ENCODE measurements around the gene LILRB1. TPM values are rescaled to one million over a fixed set of nuclear protein-coding genes. Genes with fewer than 3 reads are reported as not detected.
"Not testable (repeated sequence)": the region's sequence is repeated elsewhere in the genome, so short reads cannot be mapped to it uniquely, and the experiment has no call there.

Gene LILRB1
- total RNA-seq, 1 experiment from 2014 or later, result not detected

DNA sequence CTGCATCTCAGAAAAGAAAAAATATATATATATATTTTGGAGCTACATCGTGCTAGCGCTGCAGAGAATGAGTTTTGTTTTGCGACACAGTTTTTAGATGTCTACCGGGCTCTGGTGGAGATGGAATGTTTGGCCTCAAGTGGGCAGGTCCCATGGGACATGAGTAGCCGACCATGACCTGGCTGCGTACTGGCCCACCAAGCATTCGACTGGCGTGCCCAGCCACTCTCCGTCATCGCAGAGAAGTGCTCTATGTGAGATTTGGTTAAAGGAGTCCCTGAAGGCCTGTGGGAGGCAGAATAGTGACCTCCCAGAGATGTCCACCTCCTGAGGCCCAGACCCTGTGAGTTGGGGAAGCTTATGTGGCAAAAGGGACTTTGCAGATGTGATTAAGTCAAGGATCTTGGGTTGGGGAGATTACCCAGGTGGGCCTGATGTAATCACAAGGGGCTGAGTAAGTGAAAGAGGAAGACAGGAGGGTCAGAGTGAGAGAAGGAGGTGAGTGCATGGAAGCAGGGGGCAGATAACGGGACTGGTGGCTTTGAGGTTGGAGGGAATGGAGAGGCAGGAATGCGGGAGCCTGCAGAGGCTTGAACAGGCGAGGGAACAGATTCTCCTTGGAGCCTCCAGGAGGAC lies 31.7 kb downstream of the LILRB1 start:
- no peak for DNase-seq (ENCODE audit: low spot score)

DNA sequence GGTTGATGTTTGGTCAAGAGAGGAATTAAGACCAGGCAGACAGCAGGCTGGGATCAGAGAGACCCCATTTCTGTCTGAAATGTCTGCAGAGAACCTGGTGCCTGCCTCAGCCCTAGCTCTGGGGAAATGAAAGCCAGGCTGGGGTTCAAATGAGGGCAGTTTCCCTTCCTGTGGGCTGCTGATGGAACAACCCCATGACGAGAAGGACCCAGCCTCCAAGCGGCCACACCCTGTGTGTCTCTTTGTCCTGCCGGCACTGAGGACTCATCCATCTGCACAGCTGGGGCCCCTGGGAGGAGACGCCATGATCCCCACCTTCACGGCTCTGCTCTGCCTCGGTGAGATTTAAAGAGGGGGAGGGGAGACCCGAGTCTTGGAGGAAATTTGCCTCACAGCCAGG lies 32.4 kb downstream of the LILRB1 start, which contains the start of gene LILRB4:
TSS of gene LILRB4 (plus strand) at position 256 of the 400 bp plus-strand sequence. CDS start at position 305, 49 bp downstream.
- DNase-seq (ENCODE audit: low spot score), result no peak

- no peak for DNase-seq (ENCODE audit: low spot score)
Observed at GRCh38 chr19:54665530-54665929, 35.2 kb downstream of the LILRB1 start.

DNA sequence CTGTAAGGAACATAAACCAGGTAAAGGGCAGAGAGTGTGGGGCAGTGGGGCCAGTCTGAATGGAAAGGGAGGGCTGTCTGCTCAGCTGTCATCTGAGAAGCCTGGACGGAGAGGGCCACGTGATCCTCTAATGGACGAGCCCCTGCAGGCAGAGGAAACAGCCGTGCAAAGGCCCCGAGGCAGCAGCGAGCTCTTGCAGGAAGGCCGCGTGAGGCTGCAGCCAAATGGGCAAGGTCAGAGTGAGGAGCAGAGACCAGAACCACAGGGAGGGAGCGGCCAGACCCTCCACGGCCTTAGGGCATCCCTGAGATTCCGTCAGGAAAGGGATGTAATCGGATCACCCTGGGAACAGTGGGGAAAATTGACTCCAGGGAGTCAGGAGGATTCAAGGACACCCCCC lies 36.9 kb downstream of the LILRB1 start:
- no peak for DNase-seq (ENCODE audit: low spot score)

GRCh38 chr19:54668353-54668752 lies 38.1 kb downstream of the LILRB1 start:
- no peak for DNase-seq (ENCODE audit: low spot score)

- DNase-seq (ENCODE audit: low spot score), result no peak
Observed at GRCh38 chr19:54670576-54671357, 40.5 kb downstream of the LILRB1 start.

DNA sequence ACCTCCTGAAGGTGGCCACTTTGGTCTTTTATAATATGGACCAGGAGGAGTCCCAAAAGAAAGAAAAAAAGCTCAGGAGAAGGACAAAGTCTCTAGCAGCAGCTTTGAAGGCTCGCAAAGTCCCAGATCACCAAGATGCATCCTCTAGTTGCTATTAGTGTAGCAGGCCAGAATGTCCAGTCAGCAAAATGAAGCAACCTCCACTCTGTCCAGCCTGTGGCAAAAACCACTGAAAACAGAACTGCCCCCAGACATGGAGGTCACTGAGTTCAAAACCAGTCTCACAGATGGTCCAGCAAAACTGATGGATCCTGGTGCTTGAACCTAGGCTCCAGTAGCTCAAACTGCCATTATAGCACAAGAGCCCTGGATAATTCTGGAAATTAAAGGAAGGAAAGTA lies 42.9 kb downstream of the LILRB1 start:
- no peak for DNase-seq (ENCODE audit: low spot score)

DNA sequence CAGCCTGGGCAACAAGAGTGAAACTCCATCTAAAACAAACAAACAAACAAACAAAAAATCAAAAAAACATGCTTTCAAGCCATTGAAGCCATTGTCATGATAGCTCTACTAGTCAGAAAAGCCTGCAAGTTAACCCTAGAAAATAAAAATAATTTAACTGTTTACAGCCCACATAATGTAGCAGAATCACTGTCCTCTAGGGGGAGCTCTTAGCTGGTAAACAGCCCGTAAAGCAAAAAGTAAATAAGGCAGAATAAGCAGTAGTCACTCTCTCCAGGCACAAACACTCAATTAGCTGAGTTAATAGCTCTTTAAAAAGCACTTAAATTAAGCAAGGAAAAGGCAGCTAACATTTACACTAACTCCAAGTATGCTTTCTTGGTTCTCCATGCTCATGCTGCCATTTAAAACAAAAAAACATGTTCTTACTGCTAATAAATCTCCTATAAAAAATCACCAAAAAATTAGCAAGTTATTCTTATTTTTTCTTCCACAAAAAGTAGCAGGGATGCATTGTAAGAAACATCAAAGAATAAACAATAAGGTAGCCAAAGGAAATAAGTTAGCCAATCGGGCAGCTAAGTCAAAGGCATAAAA lies 43.8 kb downstream of the LILRB1 start:
- peak; percentile 58 for DNase-seq (ENCODE audit: low spot score)

DNA sequence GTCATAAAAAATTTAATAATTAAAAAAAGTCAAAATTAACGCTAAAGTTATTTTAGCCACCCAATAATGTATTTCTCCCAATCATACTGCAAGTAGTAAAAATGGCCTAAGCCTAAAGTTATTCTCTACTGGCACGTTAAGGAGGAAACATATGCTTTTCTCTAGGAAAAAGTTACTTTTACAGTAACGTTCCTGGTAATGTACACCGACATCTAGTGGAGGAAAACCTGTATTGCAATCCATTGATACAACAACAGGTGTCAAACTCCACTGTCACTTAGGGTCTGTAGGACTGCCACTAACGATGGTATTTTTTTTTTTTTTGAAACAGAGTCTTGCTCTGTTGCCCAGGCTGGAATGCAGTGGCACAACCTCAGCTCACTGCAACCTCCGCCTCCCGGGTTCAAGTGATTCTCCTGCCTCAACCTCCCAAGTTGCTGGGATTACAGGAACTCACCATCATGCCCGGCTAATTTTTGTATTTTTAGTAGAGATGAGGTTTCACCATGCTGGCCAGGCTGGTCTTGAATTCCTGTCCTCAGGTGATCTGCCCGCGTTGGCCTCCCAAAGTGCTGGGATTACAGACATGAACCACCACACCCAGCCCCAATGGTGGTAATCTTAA lies 46.0 kb downstream of the LILRB1 start:
- DNase-seq (ENCODE audit: low spot score), result peak; percentile 54

DNA sequence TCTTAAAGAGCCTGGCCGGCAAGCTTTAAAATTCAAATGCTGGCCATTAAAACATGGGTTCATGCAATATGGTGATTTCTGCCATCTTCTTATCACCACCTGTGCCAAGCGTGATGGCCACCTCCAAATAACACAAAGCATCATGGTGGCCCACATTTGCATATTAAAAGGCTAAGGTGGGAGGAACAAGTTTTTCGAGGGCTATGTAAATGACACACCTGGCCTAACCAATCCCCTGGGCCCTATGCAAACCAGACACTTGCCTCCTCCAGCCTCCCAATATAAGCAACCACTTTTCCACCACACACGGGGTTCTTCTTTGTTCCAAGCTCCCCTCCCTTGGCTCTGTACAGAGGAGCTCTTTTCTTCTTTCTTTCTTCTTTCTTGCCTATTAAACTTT lies 46.9 kb downstream of the LILRB1 start:
- DNase-seq (ENCODE audit: low spot score), result no peak

DNA sequence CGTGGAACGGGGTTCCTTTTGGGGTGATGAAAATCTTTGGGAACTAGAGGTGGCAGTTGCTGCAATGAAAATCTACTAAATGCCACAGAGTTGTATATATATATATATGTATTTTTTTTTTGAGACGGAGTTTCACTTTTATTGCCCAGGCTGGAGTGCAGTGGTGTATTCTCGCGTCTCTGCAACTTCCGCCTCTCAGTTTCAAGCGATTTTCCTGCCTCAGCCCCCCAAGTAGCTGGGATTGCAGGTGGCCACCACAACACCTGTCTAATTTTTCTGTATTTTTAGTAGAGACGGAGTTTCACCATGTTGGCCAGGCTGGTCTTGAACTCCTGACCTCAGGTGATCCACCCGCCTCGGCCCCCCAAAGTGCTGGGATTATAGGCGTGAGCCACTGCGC lies 51.3 kb downstream of the LILRB1 start:
- DNase-seq (ENCODE audit: low spot score), result not testable (repeated sequence)

DNA sequence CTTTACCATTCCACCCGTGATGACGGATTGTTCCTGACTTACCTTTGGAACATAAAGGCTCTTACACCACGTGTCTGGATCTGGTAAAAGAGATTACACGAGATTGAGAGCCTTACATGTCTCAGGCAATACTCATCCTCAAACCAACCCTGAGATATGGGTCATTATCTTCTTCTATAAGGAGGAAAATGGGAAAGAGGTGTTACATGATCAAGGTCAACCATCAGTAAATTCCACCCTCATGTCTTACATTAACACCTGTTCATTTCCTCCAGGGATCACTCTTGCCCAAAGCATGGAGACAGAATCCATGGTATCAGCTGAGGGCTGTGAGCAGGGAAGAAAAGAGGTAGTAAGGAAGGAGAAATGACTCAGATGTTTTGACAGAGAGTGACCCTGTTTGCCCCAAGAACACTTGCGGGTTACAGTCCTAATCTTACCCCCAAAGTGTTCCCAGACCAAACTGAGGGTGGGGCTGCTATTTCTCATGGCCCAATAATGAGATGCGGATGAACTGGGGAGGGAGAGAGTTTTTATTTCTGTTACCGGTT lies 52.1 kb downstream of the LILRB1 start:
- no peak for DNase-seq (ENCODE audit: low spot score)

GRCh38 chr19:54684527-54684926 lies 54.2 kb downstream of the LILRB1 start:
- peak; percentile 70 for DNase-seq (ENCODE audit: low spot score)

Other genes starting within 250 kb of the LILRB1 start
- not detected in 2 replicates for gene TTYH1, start 215.0 kb upstream of the LILRB1 start, total RNA-seq (2014; rRNA removed; shearing (Covaris generic))
- 13.6 and 14.8 TPM in 2 replicates for gene LENG8, start 181.3 kb upstream of the LILRB1 start, total RNA-seq (2014; rRNA removed; shearing (Covaris generic))
- not detected in 2 replicates for gene LENG9, start 166.7 kb upstream of the LILRB1 start, total RNA-seq (2014; rRNA removed; shearing (Covaris generic))
- 17.2 and 19.1 TPM in 2 replicates for gene CDC42EP5, start 157.2 kb upstream of the LILRB1 start, total RNA-seq (2014; rRNA removed; shearing (Covaris generic))
- not detected in 2 replicates for gene LAIR2, start 127.7 kb upstream of the LILRB1 start, total RNA-seq (2014; rRNA removed; shearing (Covaris generic))
- not detected in 2 replicates for gene LILRA2, start 56.7 kb upstream of the LILRB1 start, total RNA-seq (2014; rRNA removed; shearing (Covaris generic))
- gene LILRA1, start 36.9 kb upstream of the LILRB1 start, total RNA-seq (2014; rRNA removed; shearing (Covaris generic)), result not detected in 2 replicates
- not detected in 2 replicates for gene LILRB4, start 32.5 kb downstream of the LILRB1 start, total RNA-seq (2014; rRNA removed; shearing (Covaris generic))
- not detected in 2 replicates for gene KIR3DL3, start 94.0 kb downstream of the LILRB1 start, total RNA-seq (2014; rRNA removed; shearing (Covaris generic))
- not detected in 2 replicates for gene KIR2DL3, start 108.0 kb downstream of the LILRB1 start, total RNA-seq (2014; rRNA removed; shearing (Covaris generic))
- gene KIR2DL1, start 139.3 kb downstream of the LILRB1 start, total RNA-seq (2014; rRNA removed; shearing (Covaris generic)), result not detected in 2 replicates
- gene KIR2DL4, start 173.1 kb downstream of the LILRB1 start, total RNA-seq (2014; rRNA removed; shearing (Covaris generic)), result not detected in 2 replicates
- not detected in 2 replicates for gene KIR3DL1, start 186.0 kb downstream of the LILRB1 start, total RNA-seq (2014; rRNA removed; shearing (Covaris generic))
- gene KIR2DS4, start 202.2 kb downstream of the LILRB1 start, total RNA-seq (2014; rRNA removed; shearing (Covaris generic)), result not detected in 2 replicates
- not detected in 2 replicates for gene KIR3DL2, start 220.0 kb downstream of the LILRB1 start, total RNA-seq (2014; rRNA removed; shearing (Covaris generic))
- gene FCAR, start 243.8 kb downstream of the LILRB1 start, total RNA-seq (2014; rRNA removed; shearing (Covaris generic)), result not detected in 2 replicates